GM21367 (cell line): Measurements from ENCODE around the gene RNF220.

ENCODE experiments used
- ATAC-seq: cut with Tn5 transposase; IDR thresholded peaks from one replicate; pipeline ENCODE4 v1.9.1; 2021; ENCODE audit not compliant: unreplicated experiment

The RNF220 gene

GRCh38 chr1:44672961-44673674 lies 268.1 kb downstream of the RNF220 start:
- ATAC-seq = no peak

- peak; percentile 2 for ATAC-seq
Measured at GRCh38 chr1:44673675-44674112, 268.6 kb downstream of the RNF220 start.

DNA sequence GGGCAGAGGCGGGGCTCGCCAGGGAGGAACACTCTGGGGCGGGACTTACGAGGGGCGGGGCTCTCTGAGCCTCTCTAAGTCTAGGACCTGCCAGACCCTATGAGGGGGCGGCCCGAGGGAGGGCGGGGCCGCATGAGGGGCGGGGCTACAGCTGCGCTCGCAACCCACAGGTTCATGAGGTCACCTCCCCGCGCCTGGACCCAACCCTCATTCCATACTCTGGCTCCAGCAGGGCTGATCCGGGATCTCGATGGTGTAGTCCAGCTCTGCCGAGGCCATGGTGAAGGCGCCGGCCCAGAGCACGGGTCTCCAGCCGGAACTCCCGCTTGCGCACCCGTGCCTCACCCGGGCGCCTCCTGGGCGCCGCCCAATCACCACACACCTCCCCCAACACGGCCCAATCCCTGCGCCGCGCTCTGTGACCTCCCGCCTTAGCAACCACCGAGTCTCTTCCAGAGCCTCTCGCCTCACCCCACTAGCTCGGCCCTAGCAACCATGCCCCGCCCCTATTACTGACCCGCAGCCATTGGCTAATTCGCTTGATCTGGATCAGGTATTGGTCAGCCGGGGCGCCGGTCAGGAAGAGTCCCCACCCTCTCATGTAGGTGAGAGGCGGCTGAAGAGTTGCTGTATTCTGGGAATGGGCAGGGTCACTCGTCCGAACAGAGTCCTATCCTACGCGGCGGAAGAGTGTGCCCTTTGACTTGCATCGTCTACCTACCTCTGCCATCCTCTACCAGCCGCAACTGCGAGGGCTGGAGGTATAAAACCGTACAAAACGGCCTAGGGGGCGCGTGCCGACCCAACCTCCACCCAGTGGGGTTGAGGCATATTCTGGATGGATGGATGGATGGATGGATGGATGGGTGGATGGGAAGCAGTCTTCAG lies 269.3 kb downstream of the RNF220 start, which contains the start of the genes ARMH1 and TMEM53:
ARMH1 (plus strand) TSS at position 602 of the 888 bp plus-strand sequence. CDS start 14,984 bp downstream, outside the sequence.
TMEM53 (minus strand) TSS at position 369 of the 888 bp plus-strand sequence; CDS start at position 279, 90 bp downstream.
- ATAC-seq = peak; percentile 83

DNA sequence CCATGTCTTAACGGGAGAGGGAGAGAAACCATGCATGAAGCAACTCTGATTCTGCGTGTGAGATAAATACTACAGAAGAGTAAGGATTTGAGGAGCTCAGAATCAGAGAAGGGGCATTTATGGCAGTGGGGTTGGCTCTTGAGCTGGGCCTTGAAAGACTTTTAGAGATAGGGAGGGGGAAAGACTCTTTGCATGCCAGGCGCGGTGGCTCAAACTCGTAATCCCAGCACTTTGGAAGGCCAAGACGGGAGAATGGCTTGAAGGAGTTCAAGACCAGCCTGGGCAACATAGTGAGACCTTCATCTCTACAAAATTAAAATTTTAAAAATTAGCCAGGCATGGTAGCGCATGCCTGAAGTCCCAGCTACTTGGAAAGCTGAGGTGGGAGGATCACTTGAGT lies 270.1 kb downstream of the RNF220 start:
- no peak for ATAC-seq

DNA sequence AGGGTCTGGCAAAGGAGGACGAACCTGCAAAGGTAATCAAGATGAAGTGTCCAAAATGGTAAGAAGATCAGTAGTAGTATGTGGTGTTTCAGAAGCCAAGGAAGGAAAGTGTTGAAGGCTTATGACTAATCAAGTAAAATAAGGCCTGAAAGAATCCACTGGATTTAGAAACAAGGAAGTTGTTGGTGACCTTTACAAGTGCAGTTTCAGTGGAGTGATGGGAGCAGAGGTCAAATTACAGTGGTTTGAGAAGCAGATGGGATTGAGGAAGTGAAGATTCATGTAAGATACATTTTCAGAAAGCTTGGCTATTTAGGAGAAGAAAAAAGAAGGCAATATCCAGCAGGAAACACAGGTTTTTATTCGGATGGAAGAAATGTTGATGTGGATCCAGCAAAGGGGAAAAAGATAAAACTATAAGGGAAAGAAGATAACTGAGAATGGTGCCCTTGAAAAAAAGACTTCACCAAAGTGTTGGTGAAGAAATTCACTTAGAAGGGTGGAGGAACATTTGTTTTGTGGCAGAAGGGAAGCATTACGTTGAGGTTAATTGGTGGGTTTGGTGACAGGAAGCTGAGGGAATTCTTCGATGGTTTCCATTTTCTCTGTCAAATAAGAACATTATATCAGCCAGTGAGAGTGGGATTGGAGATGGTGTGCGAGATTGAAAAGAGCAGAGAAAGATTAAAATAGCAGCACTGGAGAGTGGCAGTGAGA lies 271.6 kb downstream of the RNF220 start:
- no peak for ATAC-seq

- no peak for ATAC-seq
Measured at GRCh38 chr1:44677201-44677766, 272.2 kb downstream of the RNF220 start.

GRCh38 chr1:44678120-44678519 lies 273.1 kb downstream of the RNF220 start:
- ATAC-seq = no peak

DNA sequence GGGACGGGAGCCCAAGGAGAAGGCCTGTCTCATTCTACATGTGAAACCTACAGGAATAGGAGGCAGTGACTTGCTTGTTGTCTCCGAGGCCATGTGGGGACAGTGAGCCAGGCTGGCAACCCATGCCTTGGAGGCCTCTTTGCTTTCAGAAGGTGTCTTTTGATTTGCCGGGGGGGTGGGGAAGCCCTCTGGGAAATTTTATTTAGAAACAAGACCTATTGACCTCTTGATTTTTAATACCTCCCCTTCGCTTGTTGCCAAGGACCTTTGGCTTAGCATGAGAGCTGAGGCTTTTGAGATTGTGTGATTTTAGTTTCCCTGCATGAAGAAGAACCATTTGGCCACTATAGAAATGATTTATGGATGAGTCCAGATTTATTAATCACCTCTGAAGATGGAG lies 273.6 kb downstream of the RNF220 start:
- no peak for ATAC-seq

- no peak for ATAC-seq
Measured at GRCh38 chr1:44679468-44679867, 274.4 kb downstream of the RNF220 start.

DNA sequence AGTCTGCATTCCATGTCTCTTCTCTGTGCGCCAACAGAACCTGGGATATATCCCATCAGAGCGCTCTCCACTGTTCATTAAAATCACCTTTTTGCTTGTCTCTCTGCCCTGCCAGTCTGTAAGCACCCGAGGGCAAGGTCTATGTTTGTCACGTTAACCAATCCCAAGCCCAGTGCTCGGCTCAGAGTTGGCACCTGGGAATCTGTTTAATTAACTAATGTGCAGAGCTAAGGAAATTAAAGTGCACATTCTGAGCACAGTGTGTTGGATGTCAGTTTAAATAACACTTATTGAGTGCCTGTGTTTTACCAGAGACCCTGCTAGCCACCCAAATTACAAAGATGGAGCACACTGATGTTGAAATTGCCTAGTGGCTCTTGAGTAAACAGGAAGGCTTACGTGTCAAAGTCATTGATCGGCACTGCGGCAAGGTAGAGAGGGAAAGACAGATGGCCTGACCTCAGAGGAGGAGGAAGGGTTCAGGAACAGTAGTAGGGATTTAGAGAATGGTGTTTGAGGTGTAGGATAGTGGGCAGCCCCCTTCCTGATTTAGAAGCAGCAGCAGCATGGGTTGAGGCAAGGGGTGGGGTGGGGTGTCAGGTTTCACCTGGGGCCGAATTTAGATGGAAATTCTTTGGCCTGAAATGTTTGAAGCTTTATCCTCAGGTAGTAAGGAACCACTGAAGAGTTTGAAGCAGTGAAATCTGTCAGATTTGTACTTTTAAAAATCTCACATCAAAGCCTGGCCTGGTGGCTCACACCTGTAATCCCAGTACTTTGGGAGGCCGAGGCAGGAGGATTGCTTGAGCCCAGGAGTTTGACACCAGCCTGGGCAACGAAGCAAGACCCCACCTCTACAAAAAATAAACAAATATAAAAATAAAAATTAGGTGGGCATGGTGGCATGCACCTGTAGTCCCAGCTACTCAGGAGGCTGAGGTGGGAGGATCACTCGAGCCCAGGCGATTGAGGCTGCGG lies 277.1 kb downstream of the RNF220 start:
- no peak for ATAC-seq

DNA sequence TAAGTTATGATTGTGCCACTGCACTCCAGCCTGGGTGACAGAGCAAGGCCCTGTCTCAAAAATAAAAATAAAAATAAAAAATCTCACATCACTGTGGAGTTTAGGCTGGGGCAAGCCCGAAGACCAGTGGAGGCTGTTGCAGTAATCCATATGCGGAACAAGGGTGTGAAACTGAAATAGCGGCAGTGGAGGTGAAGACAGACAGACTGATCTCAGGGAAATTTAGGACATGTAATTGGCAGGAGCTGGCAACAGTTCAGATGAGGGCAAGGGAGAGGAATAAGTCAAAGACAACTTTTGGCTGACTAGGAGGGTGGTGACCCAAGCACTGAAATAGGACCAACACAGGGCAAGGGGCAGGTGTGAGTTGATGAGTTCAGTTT lies 277.8 kb downstream of the RNF220 start:
- ATAC-seq = no peak

GRCh38 chr1:44684525-44684924 lies 279.5 kb downstream of the RNF220 start:
- no peak for ATAC-seq

DNA sequence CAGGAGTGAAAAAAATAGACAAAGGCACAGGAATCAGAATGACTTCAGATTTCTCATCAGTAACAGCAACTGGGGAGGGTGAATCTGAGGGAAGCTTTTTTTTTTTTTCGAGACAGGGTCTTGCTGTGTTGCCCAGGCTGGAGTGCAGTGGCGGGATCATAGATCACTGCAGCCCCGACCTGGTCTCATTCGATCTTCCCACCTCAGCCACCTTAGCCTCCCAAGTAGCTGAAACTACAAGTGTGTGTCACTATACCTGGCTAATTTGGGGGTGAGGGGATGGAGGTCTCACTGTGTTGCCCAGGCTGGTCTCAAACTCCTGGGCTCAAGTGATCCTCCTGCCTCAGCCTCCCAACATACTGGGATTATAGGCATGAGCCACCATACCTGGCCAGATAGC lies 280.2 kb downstream of the RNF220 start:
- ATAC-seq = no peak

- no peak for ATAC-seq
Measured at GRCh38 chr1:44685881-44686280, 280.8 kb downstream of the RNF220 start.

DNA sequence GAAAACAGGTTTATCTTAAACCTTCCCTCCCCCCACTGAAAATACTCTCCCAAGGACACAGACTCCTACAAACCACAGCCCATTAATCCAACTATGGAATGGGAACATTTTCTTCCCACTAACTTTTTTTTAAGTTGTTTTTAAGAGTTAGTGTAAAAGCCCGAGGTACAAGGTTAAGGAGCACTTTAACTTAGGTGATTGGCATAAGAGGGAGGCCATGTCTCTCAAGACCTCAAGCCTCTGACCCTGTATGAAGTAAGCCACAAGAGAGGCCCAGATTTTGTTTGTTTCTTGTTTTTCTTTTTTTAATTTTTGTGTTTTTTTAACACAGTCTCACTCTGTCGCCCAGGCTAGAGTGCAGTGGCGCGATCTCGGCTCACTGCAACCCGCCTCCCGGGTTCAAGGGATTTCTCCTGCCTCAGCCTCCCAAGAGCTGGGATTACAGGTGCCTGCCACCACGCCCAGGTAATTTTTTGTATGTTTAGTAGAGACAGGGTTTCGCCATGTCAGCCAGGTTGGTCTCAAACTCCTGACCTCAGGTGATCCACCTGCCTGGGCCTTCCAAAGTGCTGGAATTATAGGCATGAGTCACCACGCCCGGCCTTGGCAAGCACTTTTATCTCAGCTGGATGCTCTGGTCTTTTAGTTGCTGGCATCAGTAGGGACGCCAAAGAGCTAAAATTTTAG lies 283.8 kb downstream of the RNF220 start:
- no peak for ATAC-seq

GRCh38 chr1:44689447-44689765 lies 284.4 kb downstream of the RNF220 start:
- no peak for ATAC-seq

DNA sequence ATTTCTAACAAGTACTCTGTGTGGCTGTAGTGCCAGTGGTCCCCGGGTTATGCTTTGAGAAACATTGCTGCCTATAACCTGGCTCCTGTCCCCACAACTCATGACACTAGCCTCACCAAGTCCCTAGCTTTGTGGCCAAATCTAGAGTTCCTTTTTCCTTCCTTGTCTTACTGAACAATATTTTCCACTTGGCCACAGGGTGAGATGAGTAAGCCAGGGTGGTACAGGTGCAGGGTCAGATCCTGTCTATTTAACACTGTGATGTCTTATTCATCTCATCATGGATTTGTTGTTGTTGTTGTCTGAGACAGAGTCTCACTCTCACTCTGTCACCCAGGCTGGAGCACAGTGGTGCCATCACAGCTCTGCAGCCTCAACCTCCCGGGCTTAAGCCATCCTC lies 288.1 kb downstream of the RNF220 start:
- ATAC-seq = no peak

- no peak for ATAC-seq
Measured at GRCh38 chr1:44693900-44694299, 288.8 kb downstream of the RNF220 start.

DNA sequence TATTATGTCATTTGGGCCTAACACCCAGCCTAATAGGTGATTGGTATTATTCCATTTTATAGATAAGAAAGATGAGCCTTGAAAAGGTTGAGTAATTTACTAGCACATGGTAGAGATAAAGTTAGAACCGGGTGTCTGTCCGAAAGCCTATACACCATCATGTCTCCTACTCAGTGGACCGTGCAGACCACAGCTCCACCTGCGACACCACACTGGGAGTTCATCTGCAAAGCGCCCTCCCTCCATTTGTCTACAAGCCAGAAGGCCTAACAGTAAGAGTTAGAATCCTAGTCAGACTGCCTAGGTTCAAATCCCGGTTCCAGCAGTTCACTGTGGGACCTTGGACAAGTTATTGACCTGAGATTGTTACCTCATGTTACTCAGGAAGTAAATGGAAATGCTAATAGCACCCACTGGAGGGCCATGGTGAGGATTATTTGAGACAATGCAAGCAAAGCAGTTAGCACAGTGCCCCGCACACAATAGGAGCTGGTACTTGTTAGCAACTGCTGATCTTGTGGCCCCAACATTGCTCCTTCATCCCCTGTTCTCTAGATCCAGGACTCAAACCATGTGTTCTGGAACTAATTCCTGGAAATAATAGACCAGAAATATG lies 289.9 kb downstream of the RNF220 start:
- peak; percentile 49 for ATAC-seq
